ENCODE measurements around the gene PPARD. TPM values are rescaled to one million over a fixed set of nuclear protein-coding genes. Genes with fewer than 3 reads are reported as not detected.

The PPARD gene
- total RNA-seq, 4 donors from 2014 or later: 1.5 to 26.6 (median 7.8) TPM

- intact Hi-C loops (cut with DNase I; ENCODE audit: low total_unique reads): no loop called here
- Histone ChIP-seq H3K4me1 (no peaks in the 10 kb centered on the region), H3K9me3 (no peaks in the 10 kb centered on the region), H3K36me3 (no peaks in the 10 kb centered on the region), H3K27ac (peak within 1 kb of the TSS; percentile 79 to 82), H3K27me3 (no peaks in the 10 kb centered on the region), H3K4me3 (peak within 1 kb of the TSS; percentile 39 to 61)
- DNase-seq: peak; percentile 94 to 98
- TF ChIP-seq POLR2A (IDR thresholded peaks at IDR 0.05): peak; percentile 67 to 70
- peak in 2 of 4 experiments; percentile 7 to 33 for TF ChIP-seq CTCF (IDR thresholded peaks at IDR 0.05)
Measured at GRCh38 chr6:35452183-35453090, 110.1 kb downstream of the PPARD start, which contains the start of gene FANCE. FANCE (plus strand) TSS chr6:35452338; CDS start chr6:35452546, 208 bp downstream.

DNA sequence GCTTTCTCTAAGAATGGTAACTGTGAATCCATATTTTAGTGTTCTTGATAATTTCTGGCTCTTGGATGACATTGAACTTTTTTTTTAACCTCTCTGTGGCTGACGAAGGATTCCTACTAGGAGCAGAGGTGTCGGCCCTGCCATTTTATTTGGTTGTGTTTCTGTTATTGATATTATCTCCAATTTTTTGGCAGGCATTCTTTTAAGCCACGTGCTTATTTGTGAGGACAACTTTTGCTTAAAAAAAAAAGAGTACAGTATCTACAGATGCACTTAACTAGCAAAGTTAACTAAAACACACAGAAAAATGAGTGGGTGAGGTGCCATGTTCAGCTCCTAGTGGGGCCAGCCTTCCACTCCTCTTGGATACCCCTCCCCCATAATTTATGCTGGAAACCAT, 110.9 kb downstream of the PPARD start:
- DNase-seq: no peak
- intact Hi-C loops (cut with DNase I; ENCODE audit: low total_unique reads): no loop called here
- no peaks in the 10 kb centered on the region for H3K9me3 ChIP-seq
- H3K4me3 ChIP-seq: peak overlapping the region in 1 of 2 donors; percentile 61
- H3K27ac ChIP-seq: peak overlapping the region; percentile 79 to 82
- H3K4me1 ChIP-seq: no peaks in the 10 kb centered on the region
- TF ChIP-seq CTCF (IDR thresholded peaks at IDR 0.05) (no peak), POLR2A (IDR thresholded peaks at IDR 0.05) (no peak)
- H3K36me3 ChIP-seq: no peaks in the 10 kb centered on the region
- no peaks in the 10 kb centered on the region for H3K27me3 ChIP-seq

- TF ChIP-seq POLR2A (IDR thresholded peaks at IDR 0.05) (no peak), CTCF (IDR thresholded peaks at IDR 0.05) (no peak)
- H3K27me3 ChIP-seq: no peaks in the 10 kb centered on the region
- no peak overlapping the region for H3K4me3 ChIP-seq
- intact Hi-C loops (cut with DNase I; ENCODE audit: low total_unique reads): no loop called here
- H3K4me1 ChIP-seq: no peaks in the 10 kb centered on the region
- H3K9me3 ChIP-seq: no peaks in the 10 kb centered on the region
- no peak for DNase-seq
- no peak overlapping the region for H3K27ac ChIP-seq
- H3K36me3 ChIP-seq: no peaks in the 10 kb centered on the region
Measured at GRCh38 chr6:35454391-35455110, 112.2 kb downstream of the PPARD start.

DNA sequence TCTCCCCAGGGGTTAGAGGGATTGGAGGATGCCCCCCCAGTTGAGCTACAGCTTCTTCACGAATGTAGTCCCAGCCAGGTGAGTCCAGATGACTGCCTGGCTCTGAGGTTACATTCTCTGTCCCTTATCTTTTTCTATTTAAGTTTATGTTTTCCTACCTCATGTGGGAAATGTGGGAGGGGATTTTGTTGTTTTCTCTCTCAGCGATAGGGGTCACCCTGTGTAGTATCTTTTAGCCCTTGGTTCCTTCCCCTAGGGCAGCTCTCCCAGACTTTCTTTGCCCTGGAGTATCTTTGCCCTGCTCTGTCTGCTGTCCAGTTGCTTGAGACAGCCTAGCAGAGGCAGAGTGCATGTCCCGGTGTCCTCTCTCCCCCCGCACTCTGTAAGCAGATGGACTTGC, 115.5 kb downstream of the PPARD start:
- Histone ChIP-seq H3K36me3 (no peaks in the 10 kb centered on the region), H3K27ac (no peak overlapping the region), H3K9me3 (no peaks in the 10 kb centered on the region), H3K27me3 (no peaks in the 10 kb centered on the region), H3K4me3 (no peak overlapping the region), H3K4me1 (no peaks in the 10 kb centered on the region)
- no peak for DNase-seq
- intact Hi-C loops (cut with DNase I; ENCODE audit: low total_unique reads): no loop called here
- TF ChIP-seq CTCF (IDR thresholded peaks at IDR 0.05): no peak
- TF ChIP-seq POLR2A (IDR thresholded peaks at IDR 0.05): no peak

DNA sequence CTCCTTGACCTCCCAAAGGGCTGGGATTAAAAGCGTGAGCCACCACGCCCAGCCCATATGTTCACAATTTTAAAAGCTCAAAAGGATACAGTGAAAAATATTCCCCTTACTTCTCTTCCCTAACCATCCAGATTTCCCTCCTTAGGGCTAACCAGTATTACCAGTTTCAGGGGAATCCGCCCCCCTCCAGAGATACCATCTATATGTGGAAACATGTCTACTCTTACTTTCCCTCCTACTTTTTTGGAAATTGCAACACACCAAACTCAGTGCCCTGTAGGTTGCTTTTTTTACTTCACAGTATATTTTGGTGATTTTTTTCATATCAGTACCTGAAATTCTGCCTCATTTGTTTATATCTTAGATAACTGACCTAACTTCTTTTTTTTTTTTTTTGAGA, 118.9 kb downstream of the PPARD start:
- Histone ChIP-seq H3K4me3 (no peak overlapping the region), H3K27me3 (no peaks in the 10 kb centered on the region), H3K27ac (no peak overlapping the region), H3K9me3 (no peaks in the 10 kb centered on the region), H3K4me1 (no peaks in the 10 kb centered on the region), H3K36me3 (no peaks in the 10 kb centered on the region)
- intact Hi-C loops (cut with DNase I; ENCODE audit: low total_unique reads): no loop called here
- TF ChIP-seq POLR2A (IDR thresholded peaks at IDR 0.05) (no peak), CTCF (IDR thresholded peaks at IDR 0.05) (no peak)
- no peak for DNase-seq

Data from uterus (tissue), 4 donors.